ENCODE data around the gene RTN3.

RTN3 gene

DNA sequence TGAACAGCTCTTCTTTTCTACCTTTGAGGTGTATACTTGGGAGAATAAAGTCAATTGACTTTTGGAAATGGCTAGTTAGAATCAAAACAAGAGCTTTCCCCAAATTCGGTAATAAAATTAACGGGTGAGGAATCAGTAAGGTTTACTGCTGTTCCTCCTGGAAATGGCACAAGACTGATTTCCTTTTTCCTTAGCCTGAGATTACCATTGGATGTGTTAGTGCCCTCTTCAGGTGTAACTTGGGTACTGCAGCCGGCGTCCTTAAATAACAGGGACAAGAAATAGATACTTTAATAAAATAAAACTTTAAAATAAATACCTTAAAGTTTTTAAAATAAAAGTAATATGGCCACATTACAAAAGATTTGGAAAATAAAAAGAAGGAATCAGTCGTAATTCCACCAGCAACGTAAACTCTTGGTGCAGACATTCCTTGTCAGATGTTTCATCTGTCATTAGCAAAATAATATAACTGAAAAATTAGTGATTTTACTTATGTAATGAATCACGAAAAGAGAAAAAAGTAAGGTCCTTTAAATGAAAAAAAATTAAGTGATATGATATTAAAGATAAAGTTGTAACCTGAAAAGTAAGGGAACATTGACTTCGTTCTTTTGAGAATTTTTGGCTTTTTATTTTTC, 57.5 kb downstream of the RTN3 start:
- peak; percentile 7 to 36 for DNase-seq (ENCODE audit: low read depth in 2 of 2)

DNA sequence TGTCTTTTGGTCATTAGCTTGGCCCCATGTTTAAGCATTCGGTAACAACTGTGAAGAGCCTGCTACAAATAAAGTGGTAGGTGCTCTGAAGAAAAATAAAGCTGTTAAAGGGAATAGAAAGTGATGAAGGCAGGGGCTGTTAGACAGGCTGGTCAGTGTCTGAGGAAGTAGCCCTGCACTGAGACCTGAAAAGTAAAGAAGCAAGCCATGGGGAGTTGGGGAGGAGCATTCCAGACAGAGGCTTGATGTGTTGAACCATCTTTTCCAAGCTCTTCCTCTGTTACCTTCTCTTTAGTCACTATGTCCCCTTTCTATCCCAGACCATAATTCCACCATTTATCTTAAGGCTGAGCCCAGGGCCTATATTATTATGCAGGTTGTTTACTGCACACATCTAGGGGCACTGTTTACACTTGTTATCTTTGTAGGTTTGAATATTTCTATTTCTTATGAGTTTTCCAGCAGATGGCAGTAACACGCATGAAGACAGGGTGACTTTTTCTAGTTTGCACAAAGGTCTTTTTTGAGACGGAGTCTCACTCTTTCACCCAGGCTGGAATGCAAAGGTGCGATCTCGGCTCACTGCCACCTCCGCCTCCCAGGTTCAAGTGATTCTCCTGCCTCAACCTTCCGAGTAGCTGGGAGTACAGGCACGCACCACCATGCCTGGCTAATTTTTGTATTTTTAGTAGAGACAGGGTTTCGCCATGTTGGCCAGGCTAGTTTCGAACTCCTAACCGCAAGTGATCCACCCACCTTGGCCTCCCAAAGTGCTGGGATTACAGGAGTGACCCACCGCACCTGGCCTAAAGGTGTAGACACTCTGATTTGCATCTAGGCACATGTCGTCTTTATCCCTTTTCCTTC, 64.2 kb downstream of the RTN3 start:
- no peak for DNase-seq (ENCODE audit: low read depth in 2 of 2)

DNA sequence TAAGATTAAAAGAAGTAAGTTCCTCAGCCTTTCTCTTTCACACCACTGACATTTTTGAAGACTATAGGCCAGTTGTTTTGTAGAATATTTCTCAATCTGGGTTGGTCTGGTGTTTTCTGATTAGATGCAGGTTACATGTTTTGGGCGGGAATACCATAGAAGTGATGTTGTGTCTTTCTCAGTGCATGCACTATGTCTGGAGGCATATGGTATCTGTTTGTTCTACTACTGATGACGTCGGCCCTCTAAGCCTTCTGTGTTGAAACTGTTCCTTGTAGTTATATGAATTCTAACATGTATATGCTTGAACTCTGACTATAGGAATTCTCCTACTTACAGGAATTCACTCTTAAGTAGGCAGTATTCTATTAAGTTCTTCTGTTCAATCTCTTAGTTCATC, 65.7 kb downstream of the RTN3 start:
- no peak for DNase-seq (ENCODE audit: low read depth in 2 of 2)

- no peak for DNase-seq (ENCODE audit: low read depth in 2 of 2)
Measured at GRCh38 chr11:63749624-63750023, 68.3 kb downstream of the RTN3 start.

GRCh38 chr11:63756919-63757761, 75.8 kb downstream of the RTN3 start:
- DNase-seq (ENCODE audit: low read depth in 2 of 2), result no peak

DNA sequence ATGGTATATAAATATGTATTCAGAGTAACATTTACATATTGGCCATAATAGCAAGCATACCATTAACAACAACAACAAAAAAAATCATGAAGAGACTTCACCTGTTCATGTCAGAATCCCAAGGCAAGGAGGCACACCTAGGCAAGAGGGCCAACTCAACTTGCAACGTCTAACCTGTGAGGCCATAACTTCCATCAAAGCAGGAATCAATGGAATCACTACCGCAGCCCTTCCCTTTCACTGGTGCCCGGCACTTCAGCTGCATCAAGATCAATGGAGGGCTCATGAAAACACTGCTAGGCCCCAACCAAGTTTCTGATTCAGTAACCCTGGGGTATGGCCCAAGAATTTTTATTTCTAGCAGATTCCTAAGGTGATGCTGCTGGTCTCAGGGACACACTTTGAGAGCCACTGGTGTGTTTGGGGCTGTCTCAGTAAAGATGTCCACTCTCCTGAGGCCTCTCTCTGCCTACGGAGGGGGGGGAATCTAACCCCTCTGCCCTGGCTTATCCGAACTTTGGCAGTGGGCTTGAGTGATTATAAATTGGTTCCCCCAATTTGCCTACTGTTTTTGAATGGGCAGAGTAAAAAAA, 79.3 kb downstream of the RTN3 start:
- DNase-seq (ENCODE audit: low read depth in 2 of 2), result no peak

GRCh38 chr11:63761188-63761587, 79.9 kb downstream of the RTN3 start:
- no peak for DNase-seq (ENCODE audit: low read depth in 2 of 2)

- no peak for DNase-seq (ENCODE audit: low read depth in 2 of 2)
Measured at GRCh38 chr11:63761931-63762653, 80.8 kb downstream of the RTN3 start.

DNA sequence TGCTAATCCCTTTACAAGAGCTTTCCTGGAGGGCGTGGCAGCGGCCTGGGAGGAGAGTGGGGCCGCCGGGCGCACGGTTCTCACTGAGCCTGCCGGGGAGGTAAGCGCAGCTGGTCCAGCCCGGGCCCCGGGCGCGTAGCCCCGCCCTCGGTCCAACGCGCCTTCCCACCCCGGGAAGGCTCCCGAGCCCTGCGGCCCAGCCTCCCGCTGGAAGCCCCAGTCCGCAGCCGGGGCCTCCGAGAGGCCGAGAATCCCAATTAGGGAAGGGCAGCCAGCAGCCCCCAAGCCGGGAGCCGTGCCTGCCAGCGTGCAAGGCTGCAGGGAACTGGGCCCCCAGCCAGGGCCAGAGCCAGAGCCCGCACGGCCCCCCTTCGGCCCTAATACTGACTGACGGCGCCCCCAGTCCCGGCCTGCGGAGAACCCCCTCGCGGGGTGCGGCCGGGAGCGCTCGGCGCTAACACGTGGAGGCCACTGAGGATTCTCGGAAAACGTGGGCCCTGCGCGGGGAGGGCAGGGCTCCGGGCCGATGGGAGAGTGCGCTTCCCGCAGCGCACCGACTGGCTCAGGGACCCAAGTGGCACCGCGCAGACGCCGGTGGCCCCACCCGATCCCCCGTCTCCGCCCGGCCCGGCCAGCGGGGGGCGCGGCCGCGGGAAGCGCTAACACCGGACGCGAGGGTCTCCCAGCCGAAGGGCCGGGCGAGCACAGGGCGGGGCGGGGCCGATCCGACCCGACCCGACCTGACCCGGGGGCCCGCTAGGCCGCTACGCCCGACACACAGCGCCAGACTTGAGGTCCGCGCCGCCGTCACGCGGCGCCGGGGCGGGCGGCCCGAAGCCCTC, 81.6 kb downstream of the RTN3 start:
- DNase-seq (ENCODE audit: low read depth in 2 of 2), result no peak

GRCh38 chr11:63763496-63764339, 82.4 kb downstream of the RTN3 start:
- DNase-seq (ENCODE audit: low read depth in 2 of 2), result no peak

GRCh38 chr11:63764340-63764678, 83.0 kb downstream of the RTN3 start:
- no peak for DNase-seq (ENCODE audit: low read depth in 2 of 2)

GRCh38 chr11:63764679-63765647, 83.7 kb downstream of the RTN3 start:
- DNase-seq (ENCODE audit: low read depth in 2 of 2), result no peak

DNA sequence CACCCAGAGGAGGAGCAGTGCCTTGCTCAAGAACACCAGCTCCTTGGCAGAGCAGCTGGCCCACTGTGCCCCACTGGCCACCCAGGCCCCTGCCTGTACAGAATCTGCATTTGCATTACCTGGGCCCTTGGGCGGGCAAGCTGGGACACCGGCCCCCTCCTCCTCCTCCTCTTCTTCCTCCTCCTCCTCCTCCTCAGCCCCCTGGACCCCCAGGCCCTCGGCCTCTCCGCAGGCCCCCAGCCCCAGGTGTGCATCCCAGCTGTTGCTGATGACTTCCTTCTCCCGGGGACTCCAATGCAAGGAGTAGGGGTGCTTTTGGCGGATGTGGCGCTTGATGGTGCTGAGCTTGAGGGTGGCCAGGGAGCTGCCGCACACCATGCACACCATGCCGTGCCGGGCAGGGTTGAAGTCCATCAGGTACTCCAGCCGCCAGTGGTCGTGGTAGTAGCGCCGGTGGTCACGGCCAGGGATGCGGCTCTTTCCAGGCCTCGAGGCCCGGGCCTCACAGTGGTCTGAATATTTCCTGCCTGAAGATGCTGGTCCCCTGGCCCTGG, 84.5 kb downstream of the RTN3 start:
- no peak for DNase-seq (ENCODE audit: low read depth in 2 of 2)

DNA sequence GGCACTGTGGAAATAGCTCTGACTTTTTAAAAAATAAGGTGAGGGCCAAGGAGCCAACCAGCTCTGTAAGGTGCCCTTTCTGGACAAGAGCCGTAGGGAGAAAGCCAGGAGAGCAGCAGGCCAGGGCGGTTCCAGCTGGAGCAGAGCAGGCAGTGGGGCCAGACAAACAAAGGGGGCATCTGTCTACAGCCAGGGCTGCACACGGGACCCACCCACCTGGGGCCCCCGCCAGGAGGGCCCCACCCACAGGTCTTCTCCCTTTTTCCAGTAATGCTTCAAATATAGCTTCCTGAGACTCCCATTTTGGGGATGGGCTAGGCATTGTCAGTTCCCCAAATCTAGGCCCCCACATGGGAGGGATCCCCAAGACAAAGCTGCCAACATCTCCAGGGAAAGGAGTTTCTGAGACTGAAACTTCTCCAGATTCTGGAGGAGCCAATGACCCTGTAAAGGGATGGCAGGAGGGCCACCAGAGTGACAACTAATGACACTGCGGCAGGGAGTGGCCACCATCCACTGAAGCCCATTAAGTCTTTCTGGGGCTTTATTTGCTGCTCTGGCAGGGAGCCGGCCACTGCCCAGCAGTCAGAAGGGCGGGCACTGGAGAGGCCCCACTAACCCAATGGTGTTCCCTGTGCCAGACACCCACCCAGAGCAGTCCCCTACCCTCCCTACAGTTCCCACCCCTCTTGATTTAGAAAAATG, 85.4 kb downstream of the RTN3 start:
- DNase-seq (ENCODE audit: low read depth in 2 of 2), result no peak

DNA sequence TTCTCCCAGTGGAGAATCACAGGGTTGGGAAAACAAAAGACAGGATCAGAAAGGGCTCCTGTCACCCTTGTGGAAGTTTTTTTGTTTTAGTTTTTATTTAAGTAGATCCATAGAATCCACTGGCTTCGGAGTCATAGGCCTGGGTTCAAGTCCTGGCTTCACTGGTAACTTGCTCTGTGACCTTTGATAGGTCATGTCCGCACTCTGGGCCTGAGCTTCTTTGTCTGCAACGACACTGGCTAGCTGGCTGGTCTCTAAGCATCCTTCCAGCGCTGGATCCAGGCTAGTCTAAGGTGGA, 85.9 kb downstream of the RTN3 start:
- no peak for DNase-seq (ENCODE audit: low read depth in 2 of 2)

- no peak for DNase-seq (ENCODE audit: low read depth in 2 of 2)
Measured at GRCh38 chr11:63767565-63768236, 86.4 kb downstream of the RTN3 start.
